Lower lobe of right lung (tissue), 2 donors: Measurements from ENCODE around the gene HIGD1A. TPM values are rescaled to one million over a fixed set of nuclear protein-coding genes. Genes with fewer than 3 reads are reported as not detected.
A peak's percentile ranks its signal among the peaks of the same experiment; 100 is the strongest.

Experiments used
- ATAC-seq, 2 donors: fragments of 200-7000 bp; cut with Tn5 transposase; one replicate each; pipeline ENCODE4 v1.9.1; 2020 to 2022; ENCODE audit warnings: mild to moderate bottlenecking in 2 of 2, moderate library complexity in 2 of 2
- DNase-seq: peaks from one replicate; pipeline ENCODE4 v3.0.0-alpha.2; 2020
- H3K27ac ChIP-seq: fragments of 200-600 bp; one replicate; pipeline ENCODE4 v1.8.0; 2022
- H3K27me3 ChIP-seq: fragments of 200-600 bp; one replicate; pipeline ENCODE4 v1.8.0; 2022; ENCODE audit warnings: low read depth
- H3K36me3 ChIP-seq: fragments of 200-600 bp; one replicate; pipeline ENCODE4 v1.8.0; 2022; ENCODE audit warnings: mild to moderate bottlenecking
- H3K4me1 ChIP-seq: fragments of 200-600 bp; one replicate; pipeline ENCODE4 v1.8.0; 2022
- H3K4me3 ChIP-seq: fragments of 200-600 bp; one replicate; pipeline ENCODE4 v1.8.0; 2022; ENCODE audit warnings: mild to moderate bottlenecking
- H3K9me3 ChIP-seq: fragments of 200-600 bp; one replicate; pipeline ENCODE4 v1.8.0; 2022
- CTCF ChIP-seq: fragments of 200-600 bp; IDR thresholded peaks from one replicate; pipeline ENCODE4 v1.8.0; 2022; ENCODE audit warnings: antibody characterized with exemption, mild to moderate bottlenecking
- intact Hi-C: fragments of 100-400 bp; cut with DNase I; formaldehyde crosslinking; loops from one replicate; pipeline ENCODE4 v1.11.0; 2022
- total RNA-seq: library from RNA; stranded (reverse); fragmentation: NEBNext Ultra II Directional; extraction: Animal tissue kit (Norgen Biotek cat#: 25700); gene quantifications from one replicate; pipeline ENCODE4 v1.2.1, GENCODE V29; 2021
- donor health status: DM: no; HTN: yes; CAD: no; lungs with severe emphysema.

HIGD1A gene
- total RNA-seq, 1 donor from 2014 or later: 83.8 TPM

DNA sequence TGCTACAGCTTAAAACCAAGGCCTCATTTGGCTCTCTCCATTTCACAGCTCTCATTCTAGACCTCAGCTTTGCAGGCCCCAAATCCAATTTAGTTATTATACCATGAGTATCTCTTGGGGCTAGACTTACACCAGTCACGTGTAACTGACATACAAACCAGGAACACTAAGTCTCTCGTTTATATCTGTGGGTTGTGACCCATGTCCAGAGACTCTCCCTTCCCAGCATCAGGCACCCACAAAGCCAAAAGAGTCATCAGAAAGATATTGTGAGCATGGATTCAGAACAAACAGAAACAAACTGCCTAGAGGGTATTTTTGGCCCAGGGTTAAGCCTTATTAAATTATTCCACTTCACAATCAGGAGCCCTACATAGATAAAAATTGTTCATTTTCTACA lies 25.6 kb downstream of the HIGD1A start:
- ATAC-seq: no peak
- no peak for TF ChIP-seq CTCF

DNA sequence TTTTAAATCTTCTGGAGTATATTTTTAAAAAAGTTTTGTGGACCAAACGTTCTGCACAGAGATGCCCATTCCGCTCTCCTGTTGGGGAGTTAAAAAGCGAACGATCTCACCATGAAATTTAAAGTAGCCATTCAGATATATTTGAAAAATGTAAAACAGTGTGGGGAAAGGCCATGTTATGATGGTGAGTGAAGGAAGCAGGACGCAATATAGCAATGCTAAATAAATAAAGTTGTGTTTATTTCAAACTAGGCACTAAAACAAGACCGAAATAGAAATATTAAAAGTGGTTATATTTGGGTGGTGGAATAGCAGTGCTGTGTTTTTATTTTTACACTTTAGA lies 30.9 kb downstream of the HIGD1A start:
- H3K27me3 ChIP-seq: no peaks in the 10 kb centered on the region
- H3K4me1 ChIP-seq: peaks cover 16% of the 10 kb centered on the region
- DNase-seq (no peak), ATAC-seq (peak in 1 of 2 donors; percentile 28)
- intact Hi-C loops: no loop called here
- H3K4me3 ChIP-seq: peak overlapping the region; percentile 58
- H3K9me3 ChIP-seq: no peaks in the 10 kb centered on the region
- no peaks in the 10 kb centered on the region for H3K36me3 ChIP-seq
- H3K27ac ChIP-seq: peak overlapping the region; percentile 86
- no peak for TF ChIP-seq CTCF

More for the DNA sequence above, 25.6 kb downstream of the HIGD1A start:
- no peak overlapping the region for H3K4me3 ChIP-seq
- H3K27ac ChIP-seq: peak overlapping the region; percentile 5
- H3K36me3 ChIP-seq: peaks cover 14% of the 10 kb centered on the region
- peaks cover 20% of the 10 kb centered on the region for H3K4me1 ChIP-seq
- intact Hi-C loops: no loop called here
- no peaks in the 10 kb centered on the region for H3K9me3 ChIP-seq
- no peaks in the 10 kb centered on the region for H3K27me3 ChIP-seq
- no peak for DNase-seq

DNA sequence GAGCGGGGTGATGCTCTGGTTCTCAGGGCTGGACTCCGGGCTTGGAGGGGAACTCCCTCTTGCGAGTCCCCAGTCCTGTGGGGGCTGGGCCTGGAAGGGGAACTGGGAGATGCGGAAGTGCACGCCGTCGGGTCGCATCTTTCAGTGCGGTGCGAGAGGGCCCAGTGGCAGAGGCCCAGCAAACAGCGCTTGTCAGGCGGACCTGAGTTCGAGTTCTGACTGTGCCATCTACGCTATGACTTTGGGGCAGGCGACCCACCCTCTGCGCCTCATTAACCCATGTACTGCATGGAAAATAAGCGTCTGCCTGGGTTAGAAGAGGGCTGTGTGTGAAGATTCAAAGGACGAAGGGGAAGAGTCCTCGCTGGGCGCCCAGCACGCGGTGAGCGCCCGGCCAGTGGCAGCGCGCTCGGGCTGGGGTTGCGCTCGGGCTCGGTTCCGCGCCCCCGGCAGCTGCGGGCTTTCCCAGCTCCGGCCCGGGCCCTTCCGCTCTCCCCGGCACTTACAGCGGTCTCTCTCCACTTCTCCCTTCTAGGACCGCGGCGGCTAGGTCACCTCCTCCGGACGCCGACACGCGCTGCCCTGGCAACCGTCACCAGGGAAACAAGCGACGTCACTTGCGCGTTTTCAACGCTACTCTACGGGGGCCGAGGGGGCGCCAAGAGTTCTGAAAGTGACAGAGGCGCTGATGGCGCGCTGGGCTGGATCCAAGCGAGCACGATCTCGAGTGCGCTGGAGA lies 31.5 kb downstream of the HIGD1A start, which contains the start of gene CCDC13:
Gene CCDC13, minus strand, starts transcription at position 584 of the 739 bp plus-strand sequence. CDS start 14,908 bp downstream, outside the sequence.
- Histone ChIP-seq H3K9me3 (no peaks in the 10 kb centered on the region), H3K4me3 (peak within 1 kb of the TSS; percentile 58), H3K36me3 (no peaks in the 10 kb centered on the region), H3K27me3 (no peaks in the 10 kb centered on the region), H3K27ac (peak within 1 kb of the TSS; percentile 86), H3K4me1 (peaks cover 16% of the 10 kb centered on the region)
- TF ChIP-seq CTCF: no peak
- DNase-seq: peak; percentile 97
- peak; percentile 98 to 99 for ATAC-seq
- intact Hi-C loops: no loop called here

GRCh38 chr3:42771271-42771670 lies 33.0 kb downstream of the HIGD1A start:
- H3K4me1 ChIP-seq: peaks cover 16% of the 10 kb centered on the region
- no peak for TF ChIP-seq CTCF
- no peak overlapping the region for H3K27ac ChIP-seq
- no peak overlapping the region for H3K4me3 ChIP-seq
- no peaks in the 10 kb centered on the region for H3K27me3 ChIP-seq
- no peaks in the 10 kb centered on the region for H3K36me3 ChIP-seq
- DNase-seq (no peak), ATAC-seq (no peak)
- H3K9me3 ChIP-seq: no peaks in the 10 kb centered on the region
- intact Hi-C loops: no loop called here

DNA sequence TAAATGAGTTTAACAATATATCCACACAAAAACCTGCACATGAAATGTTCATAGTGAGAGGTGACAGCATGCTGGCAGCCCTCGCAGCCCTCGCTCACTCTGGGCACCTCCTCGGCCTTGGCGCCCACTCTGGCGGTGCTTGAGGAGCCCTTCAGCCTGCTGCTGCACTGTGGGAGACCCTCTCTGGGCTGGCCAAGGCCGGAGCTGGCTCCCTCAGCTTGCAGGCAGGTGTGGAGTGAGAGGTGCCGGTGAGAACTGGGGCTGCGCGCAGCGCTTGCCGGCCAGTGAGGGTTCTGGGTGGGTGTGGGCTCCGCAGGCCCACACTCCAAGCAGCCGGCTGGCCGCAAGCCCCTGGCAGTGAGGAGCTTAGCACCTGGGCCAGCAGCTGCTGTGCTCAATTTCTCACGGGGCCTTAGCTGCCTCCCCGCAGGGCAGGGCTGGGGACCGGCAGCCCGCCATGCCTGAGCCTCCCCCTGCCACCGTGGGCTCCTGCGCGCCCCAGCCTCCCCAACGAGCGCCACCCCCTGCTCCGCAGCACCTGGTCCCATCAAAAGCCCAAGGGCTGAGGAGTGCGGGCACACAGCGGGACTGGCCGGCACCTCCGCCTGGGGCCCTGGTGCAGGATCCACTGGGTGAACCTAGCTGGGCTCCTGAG lies 34.7 kb downstream of the HIGD1A start:
- DNase-seq (no peak), ATAC-seq (no peak)
- intact Hi-C loops: no loop called here
- Histone ChIP-seq H3K27me3 (no peaks in the 10 kb centered on the region), H3K36me3 (no peaks in the 10 kb centered on the region), H3K4me1 (peaks cover 25% of the 10 kb centered on the region), H3K27ac (no peak overlapping the region), H3K9me3 (no peaks in the 10 kb centered on the region), H3K4me3 (no peak overlapping the region)
- TF ChIP-seq CTCF: no peak
